Left renal cortex interstitium (tissue), 4 donors: Measurements from ENCODE around the gene PARP14. TPM values are rescaled to one million over a fixed set of nuclear protein-coding genes. Genes with fewer than 3 reads are reported as not detected.
"Not testable (repeated sequence)": the region's sequence is repeated elsewhere in the genome, so short reads cannot be mapped to it uniquely, and the experiment has no call there.

Experiments
- DNase-seq, 4 donors: peaks; one replicate each; pipeline ENCODE4 v3.0.0-alpha.2; 2013; ENCODE audit warnings: low read depth in 4 of 4, low spot score in 2 of 4, missing footprints in 1 of 4
- polyA plus RNA-seq, 4 donors: library from polyadenylated mRNA; unstranded; fragments of 120-200 nt; gene quantifications; one replicate each; pipeline ENCODE4 v1.2.1, GENCODE V29; 2013; ENCODE audit not compliant: insufficient read length in 4 of 4

PARP14 gene
- polyA plus RNA-seq, 4 donors: 19.1 to 29.6 (median 26.6) TPM

DNA sequence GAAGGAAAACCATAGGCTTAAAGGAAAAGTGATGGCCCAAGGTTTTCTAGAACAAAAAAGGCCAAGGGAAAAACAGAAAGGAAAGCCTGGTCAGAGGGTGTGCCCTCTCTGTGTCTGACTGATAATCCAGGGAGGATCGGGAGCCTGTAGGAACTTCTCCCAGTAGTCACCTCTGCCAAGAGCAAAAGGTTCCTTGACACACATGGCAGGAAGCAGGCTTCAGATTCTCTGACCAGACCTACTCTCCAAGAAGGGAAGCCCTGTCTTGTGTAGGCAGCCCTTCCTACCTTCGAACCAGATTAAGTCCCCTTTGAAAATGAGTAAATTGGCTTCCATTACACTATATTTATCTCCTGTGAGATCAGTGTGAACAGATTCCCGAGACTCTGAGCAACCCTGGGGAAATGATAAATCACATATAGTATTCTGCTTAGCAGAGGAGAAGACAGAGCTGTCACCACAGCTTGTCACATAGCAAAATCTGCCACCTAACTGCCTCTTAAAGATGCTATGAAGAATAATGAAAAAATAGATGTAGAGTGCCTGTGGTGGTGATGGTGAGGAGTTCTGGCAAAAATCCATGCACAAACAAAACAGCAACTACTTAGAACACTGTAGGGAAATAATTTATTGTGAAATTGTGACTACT lies 38.8 kb downstream of the PARP14 start:
- DNase-seq: no peak

DNA sequence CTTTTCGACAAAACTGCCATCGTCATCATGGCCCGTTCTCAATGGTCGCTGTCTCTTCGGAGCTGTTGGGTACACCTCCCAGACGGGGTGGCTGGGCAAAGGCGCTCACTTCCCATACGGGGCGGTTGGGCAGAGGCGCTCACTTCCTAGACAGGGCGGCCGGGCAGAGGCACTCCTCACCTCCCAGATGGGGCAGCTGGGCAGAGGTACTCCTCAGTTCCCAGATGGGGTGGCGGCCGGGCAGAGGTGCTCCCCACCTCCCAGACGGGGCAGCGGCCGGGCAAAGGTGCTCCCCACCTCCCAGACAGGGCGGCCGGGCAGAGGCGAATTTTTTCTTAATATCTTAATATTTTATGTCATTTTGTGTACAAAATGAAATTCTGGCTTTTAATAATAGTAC lies 44.5 kb downstream of the PARP14 start:
- no peak for DNase-seq

DNA sequence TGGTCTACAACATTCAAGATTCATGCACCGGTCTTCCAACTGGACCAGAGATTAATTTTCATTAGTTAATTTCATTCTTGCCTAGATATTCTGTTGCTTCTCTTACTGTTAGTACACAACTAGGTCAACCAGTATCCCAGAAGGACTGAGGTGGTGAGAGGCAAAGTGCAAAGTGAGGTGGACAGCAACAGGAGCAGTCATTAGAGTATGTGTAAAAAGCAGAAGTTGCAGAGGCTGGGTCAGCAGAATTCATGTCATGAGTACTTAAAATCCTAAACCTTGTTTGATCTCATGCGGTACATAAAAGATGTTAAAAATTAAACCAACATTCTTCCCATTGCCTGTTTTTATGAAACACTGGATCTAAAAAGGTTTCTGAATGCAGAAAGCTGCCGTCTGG lies 46.7 kb downstream of the PARP14 start:
- DNase-seq: no peak

DNA sequence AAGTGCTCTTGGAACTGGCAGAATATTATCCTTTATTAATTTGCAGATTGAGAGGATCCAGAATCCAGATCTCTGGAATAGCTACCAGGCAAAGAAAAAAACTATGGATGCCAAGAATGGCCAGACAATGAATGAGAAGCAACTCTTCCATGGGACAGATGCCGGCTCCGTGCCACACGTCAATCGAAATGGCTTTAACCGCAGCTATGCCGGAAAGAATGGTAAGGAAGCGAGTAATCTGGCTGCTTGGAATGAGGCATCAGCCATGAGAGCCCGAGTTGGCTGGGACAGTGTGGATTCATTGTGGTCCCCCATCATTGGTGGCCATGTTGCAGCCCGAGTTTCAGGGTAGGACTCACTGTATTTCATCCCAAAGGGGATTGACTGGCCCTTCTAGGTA lies 47.1 kb downstream of the PARP14 start:
- DNase-seq: no peak

DNA sequence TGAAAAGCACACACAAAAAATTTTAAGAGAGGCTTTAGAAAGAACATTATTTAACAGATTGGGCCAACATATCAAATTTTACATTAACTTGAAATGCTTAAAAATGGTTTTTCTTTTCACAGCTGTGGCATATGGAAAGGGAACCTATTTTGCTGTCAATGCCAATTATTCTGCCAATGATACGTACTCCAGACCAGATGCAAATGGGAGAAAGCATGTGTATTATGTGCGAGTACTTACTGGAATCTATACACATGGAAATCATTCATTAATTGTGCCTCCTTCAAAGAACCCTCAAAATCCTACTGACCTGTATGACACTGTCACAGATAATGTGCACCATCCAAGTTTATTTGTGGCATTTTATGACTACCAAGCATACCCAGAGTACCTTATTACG lies 47.5 kb downstream of the PARP14 start:
- DNase-seq: no peak

DNA sequence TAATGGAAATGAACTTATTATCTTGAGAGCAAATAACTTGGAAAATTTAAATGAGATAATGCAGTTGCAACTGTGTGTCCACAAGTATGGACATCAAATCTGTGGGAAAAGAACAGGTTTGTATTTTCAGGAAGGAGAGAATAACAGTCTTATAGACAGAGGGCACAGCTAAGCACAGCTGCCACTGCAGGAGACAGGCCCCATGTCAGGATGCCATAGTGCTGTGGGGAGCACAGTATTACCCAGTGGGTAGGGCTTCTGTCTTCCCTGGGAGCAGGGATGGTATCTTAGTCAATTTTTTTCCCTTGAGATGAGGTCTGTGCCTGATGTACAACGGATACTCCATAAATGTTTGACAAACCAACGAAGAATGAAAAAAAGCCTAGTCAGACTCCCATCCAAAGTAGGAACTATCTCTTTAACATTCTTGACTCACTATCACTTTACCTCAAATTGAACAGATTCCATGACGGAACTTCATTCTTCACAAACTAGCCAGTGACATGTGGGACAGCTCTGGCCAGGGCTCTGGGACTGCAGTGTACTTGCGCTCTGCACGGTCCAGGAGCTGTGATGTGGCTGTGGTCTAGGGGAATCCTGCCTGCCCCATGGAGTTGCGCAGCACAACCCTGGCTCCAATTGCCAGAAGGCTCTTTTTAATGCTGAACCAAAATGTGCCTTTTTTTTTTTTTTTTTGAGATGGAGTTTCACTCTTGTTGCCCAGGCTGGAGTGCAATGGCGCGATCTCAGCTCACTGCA lies 48.3 kb downstream of the PARP14 start:
- DNase-seq: no peak

DNA sequence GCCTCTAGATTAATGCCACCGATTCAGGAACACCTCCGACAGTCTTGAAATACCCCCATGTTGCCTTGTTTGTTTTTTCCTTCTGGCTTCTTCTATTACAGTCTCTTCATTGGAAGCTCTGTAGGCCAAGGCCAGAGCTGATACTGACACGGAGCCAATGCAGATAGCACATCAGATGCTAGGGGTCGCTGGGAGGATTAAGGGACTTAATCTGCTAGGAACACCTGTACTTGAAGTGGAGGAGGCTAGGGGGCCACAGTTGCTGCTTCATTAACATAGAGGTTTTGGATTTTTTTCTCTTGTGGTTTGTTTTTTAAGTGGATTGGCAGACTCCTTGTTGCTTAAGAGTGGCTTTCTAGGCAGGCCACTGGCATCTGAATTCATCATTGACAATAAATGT lies 49.6 kb downstream of the PARP14 start:
- DNase-seq: no peak

DNA sequence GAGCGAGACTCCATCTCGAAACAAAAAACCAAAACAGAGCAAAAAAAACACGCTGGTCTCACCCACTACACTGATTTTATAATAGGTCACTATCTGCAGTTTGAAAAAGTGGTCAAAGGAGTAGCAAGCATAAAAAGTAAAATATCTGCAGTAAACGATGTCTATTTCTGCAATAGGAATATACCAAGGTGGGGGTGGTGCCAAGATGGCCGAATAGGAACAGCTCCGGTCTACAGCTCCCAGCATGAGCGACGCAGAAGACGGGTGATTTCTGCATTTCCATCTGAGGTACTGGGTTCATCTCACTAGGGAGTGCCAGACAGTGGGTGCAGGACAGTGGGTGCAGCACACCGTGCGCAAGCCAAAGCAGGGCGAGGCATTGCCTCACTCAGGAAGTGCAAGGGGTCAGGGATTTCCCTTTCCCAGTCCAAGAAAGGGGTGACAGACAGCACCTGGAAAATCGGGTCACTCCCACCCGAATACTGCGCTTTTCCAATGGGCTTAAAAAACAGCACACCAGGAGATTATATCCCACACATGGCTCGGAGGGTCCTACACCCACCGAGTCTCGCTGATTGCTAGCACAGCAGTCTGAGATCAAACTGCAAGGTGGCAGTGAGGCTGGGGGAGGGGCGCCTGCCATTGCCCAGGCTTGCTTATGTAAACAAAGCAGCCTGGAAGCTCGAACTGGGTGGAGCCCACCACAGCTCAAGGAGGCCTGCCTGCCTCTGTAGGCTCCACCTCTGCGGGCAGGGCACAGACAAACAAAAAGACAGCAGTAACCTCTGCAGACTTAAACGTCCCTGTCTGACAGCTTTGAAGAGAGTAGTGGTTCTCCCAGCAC lies 52.3 kb downstream of the PARP14 start:
- DNase-seq: not testable (repeated sequence)

DNA sequence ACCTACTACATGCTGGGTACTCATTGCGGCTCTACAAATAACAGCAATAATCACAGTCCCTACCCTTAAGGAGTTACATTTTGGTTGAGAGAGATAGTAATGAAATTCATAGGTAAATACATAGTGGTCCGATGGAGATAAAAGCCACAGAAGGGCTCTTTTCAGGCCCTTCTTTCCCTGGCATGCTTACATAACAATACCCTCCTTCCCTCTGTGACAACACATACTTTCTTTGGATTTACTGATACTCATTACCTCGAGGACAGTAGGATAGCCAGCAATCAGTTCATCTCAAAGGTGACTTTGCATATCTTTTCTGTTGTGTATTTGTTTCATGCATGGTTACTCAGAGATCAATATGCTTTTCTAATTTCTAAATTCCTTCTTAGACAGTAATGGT lies 58.5 kb downstream of the PARP14 start:
- DNase-seq: no peak

DNA sequence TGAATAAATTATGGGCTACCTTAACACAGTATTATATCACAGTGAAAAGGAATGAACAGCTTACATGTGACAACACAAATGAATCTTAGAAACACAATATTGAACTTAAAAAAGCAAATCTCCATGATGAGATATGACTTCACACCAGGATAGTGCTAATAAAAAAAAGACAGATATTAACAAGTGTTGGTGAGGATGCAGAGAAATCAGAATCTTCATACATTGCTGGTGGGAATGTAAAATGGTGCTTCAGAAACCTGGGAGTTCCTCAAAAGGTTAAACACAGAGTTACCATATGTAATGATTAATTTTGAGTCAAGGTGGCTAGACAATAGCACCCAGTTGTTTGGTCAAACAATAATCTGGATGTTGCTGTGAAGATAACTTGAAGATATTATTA lies 61.6 kb downstream of the PARP14 start:
- no peak for DNase-seq

DNA sequence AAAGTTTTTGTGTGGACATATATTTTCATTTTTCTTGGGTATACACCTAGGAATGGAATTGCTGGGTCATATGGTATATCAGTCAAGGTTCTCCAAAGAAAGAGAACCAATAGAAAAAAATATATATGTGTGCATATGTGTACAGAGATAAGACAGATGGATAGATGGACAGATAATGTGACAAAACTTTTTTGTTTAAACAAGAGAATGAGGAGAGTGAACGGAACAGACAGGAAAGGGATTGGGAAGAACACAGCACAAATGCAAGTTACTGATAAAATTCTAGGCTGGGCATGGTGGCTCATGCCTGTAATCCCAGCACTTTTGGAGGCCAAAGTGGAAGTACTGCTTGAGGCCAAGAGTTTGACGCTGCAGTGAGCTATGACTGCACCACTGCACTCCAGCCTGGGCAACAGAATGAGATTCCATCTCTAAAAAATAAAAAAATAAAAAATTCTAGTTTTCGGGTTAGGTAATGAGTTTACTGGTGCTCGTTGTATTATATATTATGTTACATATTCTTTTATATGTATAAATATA lies 63.0 kb downstream of the PARP14 start:
- DNase-seq: no peak

DNA sequence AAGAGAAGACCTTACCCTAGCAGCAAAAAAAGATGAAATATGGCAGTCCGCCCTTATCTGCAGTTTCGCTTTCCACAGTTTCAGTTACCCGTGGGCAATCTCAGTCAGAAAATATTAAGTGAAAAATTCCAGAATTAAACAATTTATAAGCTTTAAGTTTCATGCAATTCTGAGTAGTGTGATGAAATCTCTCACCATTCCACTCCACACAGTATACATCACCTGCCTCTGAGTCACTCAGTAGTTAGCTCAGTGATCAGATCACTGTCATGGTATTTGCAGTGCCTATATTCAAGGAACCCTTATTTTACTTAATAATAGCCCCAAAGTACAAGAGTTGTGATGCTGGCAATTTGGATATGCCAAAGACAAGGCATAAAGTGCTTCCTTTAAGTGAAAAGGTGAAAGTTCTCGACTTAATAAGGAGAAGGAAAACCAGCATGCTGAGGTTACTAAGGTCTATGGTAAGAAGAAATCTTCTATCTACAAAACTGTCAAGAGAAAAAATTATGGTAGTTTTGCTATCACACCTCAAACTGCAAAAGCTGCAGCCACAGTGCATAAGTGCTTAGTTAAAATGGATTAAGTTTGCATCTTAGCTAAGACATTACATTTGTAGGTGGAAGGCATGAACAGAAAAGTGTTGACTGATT lies 64.9 kb downstream of the PARP14 start:
- no peak for DNase-seq

DNA sequence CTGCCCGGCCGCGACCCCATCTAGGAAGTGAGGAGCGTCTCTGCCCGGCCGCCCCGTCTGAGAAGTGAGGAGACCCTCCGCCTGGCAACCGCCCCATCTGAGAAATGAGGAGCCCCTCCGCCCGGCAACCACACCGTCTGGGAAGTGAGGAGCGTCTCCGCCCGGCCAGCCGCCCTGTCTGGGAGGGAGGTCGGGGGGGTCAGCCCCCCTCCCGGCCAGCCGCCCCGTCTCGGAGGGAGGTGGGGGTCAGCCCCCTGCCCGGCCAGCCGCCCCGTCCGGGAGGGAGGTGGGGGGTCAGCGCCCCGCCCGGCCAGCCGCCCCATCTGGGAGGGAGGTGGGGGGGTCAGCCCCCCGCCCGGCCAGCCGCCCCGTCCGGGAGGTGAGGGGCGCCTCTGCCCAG lies 66.7 kb downstream of the PARP14 start:
- DNase-seq: not testable (repeated sequence)

DNA sequence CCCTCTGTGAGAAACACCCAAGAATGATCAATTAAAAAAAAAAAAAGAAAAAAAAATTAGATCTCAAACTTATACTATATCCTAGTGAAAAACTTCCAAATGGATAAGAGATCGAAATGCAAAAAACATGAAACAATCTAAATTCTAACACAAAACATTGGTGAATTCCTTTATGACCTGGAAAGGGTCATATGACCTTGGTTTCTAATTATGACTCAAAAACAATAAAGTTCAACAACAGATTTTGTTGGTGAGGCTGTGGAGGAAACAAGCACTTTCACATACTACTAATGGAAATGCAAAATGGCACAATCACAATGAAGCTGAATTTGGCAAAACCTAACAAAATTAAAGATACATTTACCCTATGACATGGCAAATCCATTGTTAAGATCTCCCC lies 67.7 kb downstream of the PARP14 start:
- DNase-seq: no peak

DNA sequence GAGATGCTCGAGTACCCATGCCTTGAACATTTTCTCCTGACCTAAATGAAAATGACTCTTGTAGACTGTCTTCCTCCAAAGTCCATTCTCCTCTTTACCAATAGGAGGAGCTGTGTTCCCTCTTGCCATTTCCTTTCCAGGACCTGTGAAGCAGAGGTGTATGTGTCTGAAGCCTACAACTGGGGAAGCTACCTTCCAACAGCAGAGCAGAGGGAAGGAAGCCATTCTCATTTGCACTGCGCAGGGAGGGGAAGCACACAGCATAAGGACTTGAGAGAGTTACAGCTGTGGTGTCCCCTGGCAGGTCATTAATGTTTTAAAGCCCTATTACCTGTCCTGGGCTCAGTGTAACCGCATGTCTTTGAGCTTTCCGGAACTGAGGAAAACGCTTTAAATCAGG lies 74.3 kb downstream of the PARP14 start:
- peak in 1 of 4 donors; percentile 4 for DNase-seq

DNA sequence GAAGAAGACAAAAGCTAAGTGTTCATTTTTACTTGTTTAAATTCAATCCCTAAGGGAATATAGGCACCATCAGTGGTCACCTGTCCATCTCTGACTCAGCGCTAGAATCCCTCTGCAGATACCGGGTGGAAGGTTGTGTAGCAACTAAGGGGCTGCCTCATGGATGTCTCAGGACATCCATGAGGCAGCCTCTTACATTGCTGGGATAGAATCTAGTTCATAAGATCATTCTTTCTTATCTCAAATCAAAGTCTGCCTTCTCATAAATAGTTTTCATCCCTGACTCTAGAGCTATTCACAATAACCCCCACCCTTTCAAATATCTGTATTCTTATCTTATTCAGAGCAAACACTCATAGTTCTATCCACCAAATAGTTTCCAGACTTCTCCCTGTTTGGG lies 74.9 kb downstream of the PARP14 start:
- no peak for DNase-seq

DNA sequence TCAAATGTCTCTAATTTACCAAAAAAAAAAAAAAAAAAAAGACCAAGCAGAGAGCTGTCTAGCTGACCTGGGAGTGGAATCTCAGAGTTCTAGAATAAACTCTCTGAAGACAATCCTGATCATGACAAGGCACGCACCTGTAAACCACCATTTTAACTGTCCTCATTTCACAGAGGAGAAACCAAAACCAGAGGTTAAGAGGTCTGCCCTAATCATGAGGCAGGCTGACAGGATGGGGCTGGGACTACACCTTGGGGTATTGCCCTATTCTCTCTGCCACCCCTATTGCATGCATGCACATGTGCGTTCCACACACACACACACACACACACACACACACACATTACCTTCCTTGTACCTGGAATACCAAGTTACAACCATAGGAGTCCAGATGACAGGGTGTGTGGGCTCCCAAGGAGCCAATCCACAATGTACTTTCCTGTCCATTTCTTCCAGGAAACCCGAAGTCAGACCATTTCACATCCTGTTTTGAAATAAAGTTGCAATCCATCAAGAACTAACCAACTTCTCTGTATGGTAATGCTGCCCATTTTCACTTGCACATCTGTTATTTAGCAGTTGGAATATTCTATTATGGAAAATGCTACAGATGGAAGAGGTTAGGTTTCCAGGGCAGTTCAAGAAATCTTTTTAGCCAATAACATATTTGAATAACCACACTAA lies 78.4 kb downstream of the PARP14 start:
- no peak for DNase-seq

DNA sequence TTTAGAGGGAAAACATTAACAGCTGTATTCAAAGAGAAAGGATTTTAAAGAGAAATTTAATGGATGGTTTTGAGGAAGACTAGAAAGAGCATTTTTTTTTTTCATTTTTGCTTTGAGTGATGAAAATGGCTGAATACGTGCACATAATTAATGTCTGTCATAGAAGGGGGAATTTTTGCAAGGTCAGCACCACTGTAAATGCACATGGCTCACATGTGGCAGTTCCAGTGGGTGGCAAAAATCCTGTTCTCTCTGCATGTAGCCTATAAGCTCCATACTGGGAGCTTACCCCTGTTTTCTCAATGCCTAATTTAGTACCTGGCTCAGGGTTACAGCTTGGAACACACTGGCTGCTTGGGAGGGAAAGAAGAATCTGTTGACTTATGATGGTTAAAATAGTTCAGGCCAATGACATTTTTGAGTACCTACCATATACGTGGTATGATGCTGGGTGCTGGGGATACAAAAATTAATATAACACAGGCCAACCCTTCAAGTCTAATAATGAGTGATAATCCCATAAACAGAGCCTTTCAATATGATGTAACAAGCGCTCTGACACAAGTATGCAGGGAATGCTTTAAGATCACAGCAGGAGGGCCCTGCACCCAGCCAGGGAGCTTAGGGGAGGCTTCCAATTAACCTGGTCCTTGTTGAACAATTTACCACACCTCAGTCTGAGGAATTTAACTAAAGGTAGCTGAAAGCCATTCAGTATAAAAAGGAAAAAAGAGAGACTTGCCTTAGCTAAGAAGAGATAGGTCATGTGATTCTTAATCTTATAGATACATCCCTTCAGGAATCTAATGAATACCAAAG lies 80.0 kb downstream of the PARP14 start:
- DNase-seq: no peak

DNA sequence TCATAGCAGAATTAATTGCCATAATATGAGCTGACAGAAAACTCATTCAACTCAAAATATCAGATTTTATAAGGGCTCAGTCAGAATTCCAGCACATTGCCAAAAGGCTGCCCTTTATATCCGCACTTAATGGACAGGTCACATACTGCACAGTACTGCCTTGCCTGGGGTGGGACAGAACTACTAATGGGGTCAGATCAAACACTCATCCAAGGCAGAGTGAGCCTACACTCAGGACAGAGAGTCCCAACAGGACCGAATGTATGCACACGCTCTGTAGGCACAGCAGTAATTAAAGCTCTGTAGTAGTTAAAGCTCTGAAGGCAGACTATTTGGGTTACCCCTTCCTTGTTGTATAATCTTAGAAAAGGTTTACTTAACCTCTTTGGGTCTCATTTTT lies 85.8 kb downstream of the PARP14 start:
- no peak for DNase-seq
